ENCODE results near the gene NRXN3.

GRCh38 chr14:78122436-78122835, 47.7 kb upstream of the NRXN3 start:
- TF ChIP-seq CTCF (conservative IDR thresholded peaks at IDR 0.05 in 1 of 2, IDR thresholded peaks at IDR 0.05 in 1 of 2; ENCODE audit: extremely low read depth in 1 of 2, insufficient read depth in 1 of 2, low read depth in 1 of 2, low read length in 2 of 2): no peak
- TF ChIP-seq EZH2 (IDR thresholded peaks at IDR 0.05; ENCODE audit: borderline replicate concordance, low read length): no peak

Measured in mammary epithelial cell (primary cell).